ENCODE results near the gene ITGAX. TPM values are rescaled to one million over a fixed set of nuclear protein-coding genes. Genes with fewer than 3 reads are reported as not detected.

Gene ITGAX
- total RNA-seq, 4 donors from 2014 or later = 0.11 to 3.2 (median 2.2) TPM

GRCh38 chr16:31409433-31409832, 54.5 kb downstream of the ITGAX start:
- no peak overlapping the region for H3K27ac ChIP-seq
- H3K4me3 ChIP-seq (replicated peaks in 1 of 3) = no peak overlapping the region
- no peaks in the 10 kb centered on the region for H3K27me3 ChIP-seq
- intact Hi-C loops (cut with DNase I) = no loop called here
- TF ChIP-seq POLR2A (IDR thresholded peaks at IDR 0.05) (no peak), CTCF (IDR thresholded peaks at IDR 0.05) (no peak)
- WGBS, 2 donors = 61 to 66% methylated on average over 3 of the region's 3 CpGs
- no peaks in the 10 kb centered on the region for H3K36me3 ChIP-seq
- DNase-seq = no peak
- no peaks in the 10 kb centered on the region for H3K9me3 ChIP-seq
- no peaks in the 10 kb centered on the region for H3K4me1 ChIP-seq

- Histone ChIP-seq H3K4me1 (no peaks in the 10 kb centered on the region), H3K9me3 (no peaks in the 10 kb centered on the region), H3K4me3 (replicated peaks in 1 of 3) (no peak overlapping the region), H3K27me3 (no peaks in the 10 kb centered on the region), H3K27ac (no peak overlapping the region), H3K36me3 (no peaks in the 10 kb centered on the region)
- intact Hi-C loops (cut with DNase I) = no loop called here
- WGBS, 2 donors = 82 to 85% methylated on average over 9 of the region's 9 CpGs
- TF ChIP-seq CTCF (IDR thresholded peaks at IDR 0.05) = no peak
- TF ChIP-seq POLR2A (IDR thresholded peaks at IDR 0.05) = no peak
- no peak for DNase-seq
These were observed 55.1 kb downstream of the ITGAX start for GRCh38 chr16:31410082-31410481.

GRCh38 chr16:31411024-31411844, 56.3 kb downstream of the ITGAX start:
- Histone ChIP-seq H3K9me3 (no peaks in the 10 kb centered on the region), H3K36me3 (no peaks in the 10 kb centered on the region), H3K4me3 (replicated peaks in 1 of 3) (no peak overlapping the region), H3K4me1 (no peaks in the 10 kb centered on the region), H3K27me3 (no peaks in the 10 kb centered on the region), H3K27ac (no peak overlapping the region)
- DNase-seq = no peak
- WGBS, 2 donors = 75 to 80% methylated on average over 17 to 20 of the region's 22 CpGs
- intact Hi-C loops (cut with DNase I) = no loop called here
- TF ChIP-seq POLR2A (IDR thresholded peaks at IDR 0.05) = no peak
- TF ChIP-seq CTCF (IDR thresholded peaks at IDR 0.05) = no peak

GRCh38 chr16:31412750-31413149, 57.8 kb downstream of the ITGAX start:
- Histone ChIP-seq H3K27ac (no peak overlapping the region), H3K4me3 (replicated peaks in 1 of 3) (no peak overlapping the region), H3K36me3 (no peaks in the 10 kb centered on the region), H3K4me1 (no peaks in the 10 kb centered on the region), H3K9me3 (no peaks in the 10 kb centered on the region), H3K27me3 (no peaks in the 10 kb centered on the region)
- TF ChIP-seq POLR2A (IDR thresholded peaks at IDR 0.05) (no peak), CTCF (IDR thresholded peaks at IDR 0.05) (no peak)
- WGBS, 2 donors = 86 to 92% methylated on average over 10 of the region's 10 CpGs
- DNase-seq = no peak
- intact Hi-C loops (cut with DNase I) = no loop called here

- DNase-seq = no peak
- TF ChIP-seq CTCF (IDR thresholded peaks at IDR 0.05) = no peak
- TF ChIP-seq POLR2A (IDR thresholded peaks at IDR 0.05) = no peak
- H3K9me3 ChIP-seq = no peaks in the 10 kb centered on the region
- H3K4me3 ChIP-seq (replicated peaks in 1 of 3) = no peak overlapping the region
- intact Hi-C loops (cut with DNase I) = no loop called here
- H3K36me3 ChIP-seq = no peaks in the 10 kb centered on the region
- 89 to 93% methylated on average over 5 of the region's 5 CpGs for WGBS, 2 donors
- H3K27ac ChIP-seq = no peak overlapping the region
- H3K27me3 ChIP-seq = no peaks in the 10 kb centered on the region
- H3K4me1 ChIP-seq = no peaks in the 10 kb centered on the region
These were observed 58.4 kb downstream of the ITGAX start for GRCh38 chr16:31413381-31413780.

Data from thyroid gland (tissue), 4 donors.